Large intestine (tissue), 3 donors: ENCODE results near the gene CFAP97. TPM values are rescaled to one million over a fixed set of nuclear protein-coding genes. Genes with fewer than 3 reads are reported as not detected.

Source experiments
- DNase-seq, 2 donors: peaks; one replicate each; pipeline versions ENCODE4 v3.0.0 to v3.0.0-alpha.2; 2013
- H3K27ac ChIP-seq: one replicate; pipeline ENCODE4 v1.5.1; 2013; ENCODE audit warnings: low read length
- H3K27me3 ChIP-seq: 2 replicates; pipeline ENCODE4 v1.6.1; 2013; ENCODE audit warnings: low read length; ENCODE audit not compliant: control insufficient read depth, insufficient read depth
- H3K36me3 ChIP-seq: 2 replicates; pipeline ENCODE4 v1.6.1; 2013; ENCODE audit warnings: low read length; ENCODE audit not compliant: control insufficient read depth, insufficient read depth
- H3K4me1 ChIP-seq: one replicate; pipeline ENCODE4 v1.6.1; 2013; ENCODE audit warnings: low read length; ENCODE audit not compliant: control insufficient read depth, insufficient read depth
- H3K4me3 ChIP-seq: one replicate; pipeline ENCODE4 v1.5.1; 2013; ENCODE audit warnings: low read length
- H3K9me3 ChIP-seq: one replicate; pipeline ENCODE4 v1.6.1; 2013; ENCODE audit warnings: mild to moderate bottlenecking, low read depth, low read length, moderate library complexity; ENCODE audit not compliant: control insufficient read depth
- WGBS: methylation state at CpG from one replicate; pipeline ENCODE4 v1.1.5; 2013; ENCODE audit warnings: low lambda C conversion rate; ENCODE audit not compliant: insufficient coverage; 5-methylcytosine and 5-hydroxymethylcytosine counted together
- polyA plus RNA-seq: library from polyadenylated mRNA; unstranded; fragments of 120-200 nt; gene quantifications from one replicate; pipeline ENCODE4 v1.2.1, GENCODE V29; 2013

CFAP97 gene
- polyA plus RNA-seq, 1 donor = 27.4 TPM

GRCh38 chr4:185142912-185143600 is 60.7 kb downstream of the CFAP97 start, which contains the start of gene SLC25A4:
SLC25A4 (plus strand) TSS chr4:185143266; CDS start chr4:185143373, 107 bp downstream.
- peaks cover 9% of the 10 kb centered on the region for H3K27me3 ChIP-seq
- peak; percentile 83 to 94 for DNase-seq
- no CpG with 5 or more reads among the region's 87 CpGs for WGBS
- no peaks in the 10 kb centered on the region for H3K9me3 ChIP-seq
- H3K4me1 ChIP-seq = peaks cover 10% of the 10 kb centered on the region
- peak within 1 kb of the TSS; percentile 60 for H3K4me3 ChIP-seq
- peaks cover 8% of the 10 kb centered on the region for H3K36me3 ChIP-seq
- H3K27ac ChIP-seq = peak within 1 kb of the TSS; percentile 86

- Histone ChIP-seq H3K4me3 (peak overlapping the region; percentile 60), H3K27ac (peak overlapping the region; percentile 86), H3K27me3 (peaks cover 11% of the 10 kb centered on the region), H3K4me1 (peaks cover 10% of the 10 kb centered on the region), H3K36me3 (peaks cover 8% of the 10 kb centered on the region), H3K9me3 (no peaks in the 10 kb centered on the region)
- DNase-seq = peak; percentile 57 to 88
- WGBS = 33% methylated on average over 2 of the region's 11 CpGs
Measured at GRCh38 chr4:185142564-185142911, 61.3 kb downstream of the CFAP97 start.

DNA sequence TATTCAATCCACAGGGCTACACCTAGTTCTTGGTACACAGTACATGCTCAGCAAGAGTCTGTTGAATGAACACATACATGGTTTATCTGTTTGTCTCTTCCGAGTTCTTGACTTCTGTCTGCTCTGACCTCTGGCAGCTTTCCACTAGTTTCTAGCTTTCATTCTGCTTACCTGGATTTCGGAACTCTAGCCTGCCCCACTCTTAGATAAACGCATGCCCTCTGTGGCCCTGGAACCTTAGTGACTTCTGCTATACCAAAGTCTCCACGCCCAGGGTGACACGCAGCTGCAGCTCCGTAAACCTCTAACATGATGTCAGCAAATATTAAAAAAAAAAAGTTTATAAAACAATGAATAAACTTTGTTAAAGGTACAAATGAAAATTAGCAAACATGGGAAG is 62.0 kb downstream of the CFAP97 start:
- no peaks in the 10 kb centered on the region for H3K9me3 ChIP-seq
- no peak for DNase-seq
- H3K27ac ChIP-seq = no peak overlapping the region
- no CpG with 5 or more reads among the region's 6 CpGs for WGBS
- peaks cover 8% of the 10 kb centered on the region for H3K36me3 ChIP-seq
- no peak overlapping the region for H3K4me3 ChIP-seq
- peaks cover 15% of the 10 kb centered on the region for H3K27me3 ChIP-seq
- peaks cover 10% of the 10 kb centered on the region for H3K4me1 ChIP-seq

- H3K4me3 ChIP-seq = no peak overlapping the region
- peaks cover 15% of the 10 kb centered on the region for H3K27me3 ChIP-seq
- no CpG with 5 or more reads among the region's 6 CpGs for WGBS
- H3K27ac ChIP-seq = no peak overlapping the region
- DNase-seq = no peak
- peaks cover 2% of the 10 kb centered on the region for H3K36me3 ChIP-seq
- H3K9me3 ChIP-seq = no peaks in the 10 kb centered on the region
- peaks cover 6% of the 10 kb centered on the region for H3K4me1 ChIP-seq
Measured at GRCh38 chr4:185139736-185140135, 64.1 kb downstream of the CFAP97 start.

GRCh38 chr4:185138161-185138560 is 65.6 kb downstream of the CFAP97 start:
- Histone ChIP-seq H3K36me3 (no peaks in the 10 kb centered on the region), H3K9me3 (no peaks in the 10 kb centered on the region), H3K4me1 (peaks cover 4% of the 10 kb centered on the region), H3K27me3 (peaks cover 15% of the 10 kb centered on the region), H3K4me3 (no peak overlapping the region), H3K27ac (no peak overlapping the region)
- WGBS = 60% methylated on average over 2 of the region's 10 CpGs
- DNase-seq = no peak

DNA sequence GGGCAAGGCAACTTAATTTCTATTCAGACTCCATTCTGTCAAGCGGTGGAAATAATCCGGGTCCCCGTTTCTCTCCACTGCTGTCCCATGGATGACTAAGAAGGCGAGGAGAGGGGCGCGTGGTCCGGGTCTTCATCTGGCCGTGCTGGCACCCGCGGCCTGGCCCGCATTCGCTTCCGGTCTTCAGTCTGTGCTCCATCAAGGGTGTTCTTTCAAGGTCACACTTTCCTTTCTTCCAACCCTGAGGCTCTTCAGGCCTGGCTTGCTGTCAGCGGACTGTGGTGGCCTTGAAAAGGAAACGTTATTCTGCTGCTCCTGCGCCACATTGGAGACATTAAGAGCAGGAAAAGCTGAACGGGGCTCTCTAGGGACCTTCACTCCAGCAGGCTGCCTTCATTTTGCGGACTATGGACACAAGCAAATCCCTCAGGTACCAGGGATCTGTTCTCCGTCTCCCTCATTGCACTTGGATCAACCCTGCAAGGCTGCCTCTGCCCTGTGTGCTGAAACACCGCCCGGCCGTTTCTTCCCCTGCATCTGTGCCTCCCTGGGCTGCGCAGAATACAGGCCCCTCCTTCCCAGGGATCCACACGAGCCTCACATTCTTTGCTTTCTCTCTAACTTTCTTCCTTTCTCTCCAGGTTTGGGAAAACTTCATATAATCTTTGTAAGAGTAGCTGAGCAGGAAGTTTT is 66.4 kb downstream of the CFAP97 start:
- no peaks in the 10 kb centered on the region for H3K9me3 ChIP-seq
- H3K4me1 ChIP-seq = peaks cover 3% of the 10 kb centered on the region
- no peaks in the 10 kb centered on the region for H3K36me3 ChIP-seq
- H3K4me3 ChIP-seq = no peak overlapping the region
- peaks cover 15% of the 10 kb centered on the region for H3K27me3 ChIP-seq
- no peak overlapping the region for H3K27ac ChIP-seq
- no CpG with 5 or more reads among the region's 24 CpGs for WGBS
- no peak for DNase-seq

DNA sequence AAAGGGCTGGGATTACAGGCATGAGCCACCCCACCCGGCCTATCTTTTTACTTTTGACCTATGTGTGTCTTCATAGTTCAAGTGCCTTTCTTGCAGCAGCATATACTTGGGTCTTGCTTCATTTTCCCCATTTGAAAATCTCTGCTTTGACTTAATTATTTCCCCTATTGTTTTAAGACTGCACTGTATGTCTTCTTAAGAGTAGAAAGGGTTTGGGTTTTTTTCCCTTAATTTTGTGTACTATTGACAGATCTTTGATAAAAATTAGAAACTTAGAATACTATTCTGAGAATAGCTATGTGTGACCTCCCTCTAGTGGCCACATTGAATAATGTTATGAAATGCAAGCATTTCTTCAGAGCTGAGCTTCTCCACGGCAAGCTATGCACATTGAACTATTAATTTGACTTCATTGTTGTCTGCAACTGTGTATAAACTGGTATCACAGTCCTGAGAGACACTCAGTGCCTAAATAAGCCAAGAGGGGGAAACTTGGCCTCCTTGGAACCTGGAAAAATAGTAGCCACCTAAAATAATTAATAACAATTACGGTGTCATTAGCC is 69.4 kb downstream of the CFAP97 start:
- peaks cover 12% of the 10 kb centered on the region for H3K27me3 ChIP-seq
- H3K27ac ChIP-seq = no peak overlapping the region
- H3K36me3 ChIP-seq = no peaks in the 10 kb centered on the region
- no peaks in the 10 kb centered on the region for H3K4me1 ChIP-seq
- no peaks in the 10 kb centered on the region for H3K9me3 ChIP-seq
- DNase-seq = peak in 1 of 2 donors; percentile 53
- H3K4me3 ChIP-seq = no peak overlapping the region
- WGBS = 50% methylated on average over 2 of the region's 3 CpGs

DNA sequence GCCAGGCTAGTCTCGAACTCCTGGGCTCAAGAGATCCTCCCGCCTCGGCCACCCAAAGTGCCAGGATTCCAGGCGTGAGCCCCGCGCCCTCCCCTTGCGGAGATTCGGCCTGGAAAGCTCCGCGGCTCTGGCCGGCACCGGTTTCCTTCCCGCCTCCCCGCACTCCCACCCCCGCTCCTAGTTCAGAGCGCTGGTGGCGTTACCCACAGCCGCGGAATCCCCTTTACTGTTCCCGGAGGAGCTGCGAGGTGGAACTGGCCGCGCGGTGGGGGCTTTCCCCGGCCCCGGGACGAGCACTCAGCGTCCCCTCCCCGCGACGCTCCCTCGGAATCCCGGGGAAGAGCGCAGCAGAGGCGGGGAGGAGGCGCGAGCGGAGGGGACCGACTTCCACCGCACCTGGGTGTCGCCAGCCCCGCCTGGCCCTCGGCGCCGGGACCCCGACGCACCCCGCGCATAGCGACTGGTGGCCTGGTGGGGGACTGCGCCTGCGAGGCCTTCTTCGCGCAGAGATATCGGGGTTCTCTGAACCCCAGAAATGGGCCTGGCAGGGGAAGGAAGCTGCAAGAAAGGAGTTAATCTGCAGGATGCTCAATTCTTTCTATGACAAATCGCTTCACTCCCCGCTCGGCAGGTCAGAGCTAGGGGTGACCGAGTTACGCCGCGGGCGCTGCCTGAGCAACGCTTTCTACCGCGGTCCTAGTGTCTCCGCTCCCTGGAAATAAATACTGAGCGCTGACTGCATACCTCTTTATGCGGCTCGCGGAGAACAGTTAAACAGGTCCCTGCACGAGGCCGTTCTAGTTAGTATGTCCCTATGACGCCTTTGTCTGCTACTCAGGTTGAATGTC is 75.3 kb downstream of the CFAP97 start:
- H3K27ac ChIP-seq = no peak overlapping the region
- H3K4me3 ChIP-seq = peak overlapping the region; percentile 40
- no peaks in the 10 kb centered on the region for H3K36me3 ChIP-seq
- H3K27me3 ChIP-seq = peaks cover 38% of the 10 kb centered on the region
- no peaks in the 10 kb centered on the region for H3K4me1 ChIP-seq
- H3K9me3 ChIP-seq = peaks cover 9% of the 10 kb centered on the region
- peak in 1 of 2 donors; percentile 37 for DNase-seq
- no CpG with 5 or more reads among the region's 74 CpGs for WGBS

DNA sequence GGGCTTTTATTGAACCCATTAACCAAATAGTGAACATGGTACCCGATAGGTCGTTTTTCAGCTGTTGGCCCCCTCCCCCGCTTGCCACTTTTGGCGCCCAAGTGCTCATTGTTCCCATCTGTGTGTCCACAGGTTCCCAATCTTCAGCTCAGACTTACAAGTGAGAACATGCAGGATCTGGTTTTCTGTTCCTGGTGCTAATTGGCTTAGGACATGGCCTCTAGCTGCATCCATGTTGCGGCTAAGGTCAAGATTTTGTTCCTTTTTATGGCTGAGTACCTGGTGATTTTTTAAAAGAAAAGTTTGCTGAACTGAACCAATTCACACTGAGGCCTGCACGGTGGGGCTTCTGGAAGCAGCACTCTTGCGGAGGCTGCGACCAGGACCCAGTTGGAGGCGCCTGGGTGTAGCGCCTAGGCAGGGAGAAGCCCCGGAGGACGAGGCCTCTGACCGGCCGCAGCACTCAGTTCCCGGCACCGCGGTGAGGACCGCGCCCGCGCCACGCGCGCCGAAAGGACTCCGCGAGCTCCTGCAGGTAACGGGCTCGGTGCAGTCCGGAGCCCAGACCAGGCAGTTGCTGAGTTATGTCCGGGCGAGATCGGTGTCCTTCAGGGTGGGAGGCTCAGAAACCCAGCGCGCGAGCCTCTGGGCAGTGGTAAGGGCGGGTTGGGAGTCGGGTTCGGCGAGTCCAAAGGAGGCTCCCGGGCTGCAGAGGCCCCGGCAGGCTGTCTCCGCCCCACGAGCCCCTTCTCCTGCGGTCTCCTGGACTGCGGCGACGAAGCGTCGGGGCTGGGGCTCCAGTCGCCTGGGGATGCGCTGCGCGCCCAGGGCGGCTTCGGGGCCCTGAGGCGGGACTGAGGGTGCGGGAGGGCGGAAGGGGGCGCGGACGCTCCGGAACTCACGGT is 76.5 kb downstream of the CFAP97 start:
- Histone ChIP-seq H3K4me3 (peak overlapping the region; percentile 27), H3K4me1 (no peaks in the 10 kb centered on the region), H3K27ac (no peak overlapping the region), H3K27me3 (peaks cover 43% of the 10 kb centered on the region), H3K36me3 (no peaks in the 10 kb centered on the region), H3K9me3 (peaks cover 9% of the 10 kb centered on the region)
- DNase-seq = peak in 1 of 2 donors; percentile 36
- no CpG with 5 or more reads among the region's 64 CpGs for WGBS
